Non-pigmented ciliary epithelial cell (primary cell): ENCODE measurements around the gene CLCA4.
"Not testable (repeated sequence)": the region's sequence is repeated elsewhere in the genome, so short reads cannot be mapped to it uniquely, and the experiment has no call there.

Experiments
- DNase-seq: peaks from one replicate; pipeline ENCODE4 v3.0.0-alpha.2; 2010; ENCODE audit warnings: low read depth

The CLCA4 gene, protein sequence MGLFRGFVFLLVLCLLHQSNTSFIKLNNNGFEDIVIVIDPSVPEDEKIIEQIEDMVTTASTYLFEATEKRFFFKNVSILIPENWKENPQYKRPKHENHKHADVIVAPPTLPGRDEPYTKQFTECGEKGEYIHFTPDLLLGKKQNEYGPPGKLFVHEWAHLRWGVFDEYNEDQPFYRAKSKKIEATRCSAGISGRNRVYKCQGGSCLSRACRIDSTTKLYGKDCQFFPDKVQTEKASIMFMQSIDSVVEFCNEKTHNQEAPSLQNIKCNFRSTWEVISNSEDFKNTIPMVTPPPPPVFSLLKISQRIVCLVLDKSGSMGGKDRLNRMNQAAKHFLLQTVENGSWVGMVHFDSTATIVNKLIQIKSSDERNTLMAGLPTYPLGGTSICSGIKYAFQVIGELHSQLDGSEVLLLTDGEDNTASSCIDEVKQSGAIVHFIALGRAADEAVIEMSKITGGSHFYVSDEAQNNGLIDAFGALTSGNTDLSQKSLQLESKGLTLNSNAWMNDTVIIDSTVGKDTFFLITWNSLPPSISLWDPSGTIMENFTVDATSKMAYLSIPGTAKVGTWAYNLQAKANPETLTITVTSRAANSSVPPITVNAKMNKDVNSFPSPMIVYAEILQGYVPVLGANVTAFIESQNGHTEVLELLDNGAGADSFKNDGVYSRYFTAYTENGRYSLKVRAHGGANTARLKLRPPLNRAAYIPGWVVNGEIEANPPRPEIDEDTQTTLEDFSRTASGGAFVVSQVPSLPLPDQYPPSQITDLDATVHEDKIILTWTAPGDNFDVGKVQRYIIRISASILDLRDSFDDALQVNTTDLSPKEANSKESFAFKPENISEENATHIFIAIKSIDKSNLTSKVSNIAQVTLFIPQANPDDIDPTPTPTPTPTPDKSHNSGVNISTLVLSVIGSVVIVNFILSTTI

DNA sequence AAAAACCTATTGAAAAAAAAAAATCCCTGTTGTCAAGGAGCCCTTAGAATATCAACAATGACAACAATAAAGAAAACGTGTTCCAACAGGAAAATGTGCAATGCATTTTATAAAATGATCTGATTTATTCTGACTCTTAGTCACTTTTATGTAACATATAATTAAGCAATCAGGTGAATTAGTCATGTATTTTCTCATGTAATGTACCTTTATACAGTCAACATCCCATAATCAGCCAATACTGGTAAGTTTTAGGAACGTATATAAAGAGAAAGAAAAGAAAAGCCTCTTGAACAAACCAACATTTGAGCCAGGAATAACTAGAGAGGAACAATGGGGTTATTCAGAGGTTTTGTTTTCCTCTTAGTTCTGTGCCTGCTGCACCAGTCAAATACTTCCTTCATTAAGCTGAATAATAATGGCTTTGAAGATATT lies at the start of gene CLCA4:
TSS of gene CLCA4 (plus strand) at position 292 of the 435 bp plus-strand sequence. CDS start at position 334, 42 bp downstream.
- no peak for DNase-seq

- no peak for DNase-seq
Measured at GRCh38 chr1:86498281-86498680, 48.6 kb upstream of the CLCA4 start.

DNA sequence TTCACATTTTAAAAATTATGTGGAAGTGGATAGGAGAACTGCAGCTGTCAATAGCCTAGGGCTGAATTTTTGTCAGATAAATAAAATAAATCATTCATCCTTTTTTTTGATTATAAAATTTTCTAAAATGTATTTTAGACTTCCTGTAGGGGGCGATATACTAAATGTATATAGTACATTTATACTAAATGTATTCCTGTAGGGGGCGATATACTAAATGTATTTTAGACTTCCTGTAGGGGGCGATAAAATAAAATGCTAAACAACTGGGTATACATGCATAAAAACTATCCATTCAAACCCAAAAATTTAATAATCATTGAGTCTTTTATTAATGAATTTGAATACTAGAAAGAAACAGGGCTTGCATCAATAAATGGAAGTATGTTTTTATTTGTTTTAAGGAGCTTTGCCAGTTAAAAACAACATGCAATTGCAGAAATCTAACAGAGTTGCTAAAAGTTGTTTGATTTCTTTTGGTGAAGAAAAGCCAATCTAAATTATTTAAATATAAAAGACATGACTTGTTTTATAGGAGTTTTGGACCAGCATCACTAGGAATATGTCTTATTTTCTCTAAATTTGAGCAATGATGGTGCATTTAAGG lies 46.8 kb upstream of the CLCA4 start:
- no peak for DNase-seq

GRCh38 chr1:86500714-86501113 lies 46.2 kb upstream of the CLCA4 start:
- no peak for DNase-seq

GRCh38 chr1:86502125-86502646 lies 44.7 kb upstream of the CLCA4 start:
- DNase-seq: not testable (repeated sequence)

- DNase-seq: no peak
Measured at GRCh38 chr1:86502721-86503405, 44.0 kb upstream of the CLCA4 start.

GRCh38 chr1:86503406-86504136 lies 43.3 kb upstream of the CLCA4 start:
- no peak for DNase-seq

DNA sequence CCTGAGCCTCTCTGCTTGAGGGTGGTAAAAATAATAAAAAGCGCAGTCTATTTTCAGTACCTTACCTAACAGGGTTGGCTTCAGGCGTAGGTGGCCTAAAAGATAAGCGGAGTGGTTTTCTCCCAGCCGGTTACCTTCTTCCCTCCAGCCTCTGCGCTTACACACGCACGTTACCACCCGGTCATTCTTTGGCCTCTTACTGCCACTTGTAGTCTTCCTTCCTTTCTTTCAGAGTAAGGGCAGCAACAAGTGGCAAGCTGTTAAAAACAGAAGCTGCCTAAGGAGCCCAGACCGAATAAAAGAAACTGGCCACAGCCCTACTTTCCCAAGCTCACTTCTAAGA lies 42.8 kb upstream of the CLCA4 start:
- DNase-seq: no peak

- DNase-seq: no peak
Measured at GRCh38 chr1:86504895-86505563, 41.8 kb upstream of the CLCA4 start.

GRCh38 chr1:86505564-86505902 lies 41.3 kb upstream of the CLCA4 start:
- no peak for DNase-seq

DNA sequence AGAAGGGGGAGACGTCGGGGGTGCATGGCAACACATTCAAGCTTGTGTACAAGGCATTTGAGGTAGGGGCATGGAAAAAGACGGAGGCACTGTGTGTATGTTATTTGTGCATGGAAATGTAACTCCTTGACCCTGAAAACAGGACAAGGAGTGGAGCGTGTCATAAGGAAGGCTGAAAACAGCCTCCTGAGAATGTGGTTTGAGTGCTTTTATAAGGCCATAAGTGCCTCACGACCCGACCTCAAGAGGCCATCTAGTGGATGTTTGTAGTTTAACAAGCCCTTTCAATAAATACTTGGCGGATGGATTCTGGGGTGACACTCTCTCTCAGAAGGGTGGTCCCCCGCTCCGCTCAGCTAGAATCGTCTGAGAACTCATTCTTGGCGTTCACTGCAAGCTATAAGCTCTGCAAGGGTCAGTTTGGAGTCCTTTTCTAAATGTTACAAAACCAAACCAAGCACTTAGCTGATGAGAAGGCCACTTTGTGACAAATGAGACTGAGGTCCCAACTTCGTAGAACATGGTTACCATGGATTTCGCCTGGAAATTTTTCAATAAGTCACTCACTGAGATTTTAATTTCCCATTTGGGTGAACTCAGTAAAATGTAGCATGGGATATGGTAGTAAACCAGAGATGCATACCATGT lies 38.8 kb upstream of the CLCA4 start:
- no peak for DNase-seq

GRCh38 chr1:86508583-86508969 lies 38.3 kb upstream of the CLCA4 start:
- no peak for DNase-seq

- DNase-seq: no peak
Measured at GRCh38 chr1:86515597-86515996, 31.3 kb upstream of the CLCA4 start.

DNA sequence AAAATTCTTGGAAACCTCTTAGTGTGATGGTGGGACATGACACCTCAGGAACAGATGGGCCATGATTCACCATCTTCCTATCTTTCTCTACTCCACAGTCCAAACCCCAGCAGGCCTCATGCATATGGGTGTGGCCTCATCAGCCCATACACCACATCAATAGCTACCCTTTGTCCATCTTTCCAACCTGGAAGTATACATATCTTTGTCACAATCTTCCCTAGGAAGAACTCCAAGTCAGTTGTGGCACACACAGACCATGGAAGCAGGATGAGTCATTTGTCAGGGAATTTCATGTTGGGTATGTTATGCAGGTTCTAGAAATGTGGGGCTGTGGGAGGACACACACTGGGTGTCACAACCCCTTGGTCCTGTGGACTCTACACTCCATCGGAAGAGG lies 30.5 kb upstream of the CLCA4 start:
- DNase-seq: no peak

DNA sequence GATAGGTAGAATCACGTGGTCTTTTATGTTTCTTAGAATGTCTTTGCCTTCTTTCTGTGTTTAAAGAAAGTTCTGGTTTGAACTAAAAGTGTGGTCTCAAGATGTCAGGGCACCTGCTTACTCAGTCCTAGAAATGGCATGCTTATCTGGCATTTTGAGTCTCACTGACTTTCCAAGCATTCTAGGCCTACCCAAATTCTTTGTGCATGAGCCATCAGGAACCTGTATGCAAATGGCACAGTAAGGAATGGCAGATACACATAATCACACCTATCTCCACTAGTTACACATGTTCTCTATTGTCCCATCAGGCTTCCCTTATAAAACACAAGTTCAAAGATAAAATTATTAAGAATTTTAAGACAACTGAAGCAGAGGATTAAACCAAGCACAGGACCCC lies 29.5 kb upstream of the CLCA4 start:
- DNase-seq: no peak

- DNase-seq: no peak
Measured at GRCh38 chr1:86520789-86521521, 25.9 kb upstream of the CLCA4 start.

DNA sequence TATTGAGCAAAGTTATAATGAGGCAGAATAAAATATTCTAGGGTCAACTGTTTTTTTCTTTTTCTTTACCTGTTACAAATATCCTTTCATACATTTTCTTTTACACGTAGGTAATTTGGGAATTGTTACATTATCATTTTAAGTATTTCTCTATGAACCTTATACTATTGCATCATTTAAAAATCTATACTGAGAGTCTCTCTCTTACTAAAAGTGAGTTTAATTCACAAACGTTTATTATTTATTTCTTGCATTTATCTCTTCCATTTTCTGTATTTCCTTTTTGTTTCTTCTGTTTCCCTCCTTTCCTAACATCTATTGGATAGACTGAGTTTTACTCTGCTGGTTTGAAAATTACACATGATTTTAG lies 25.4 kb upstream of the CLCA4 start:
- DNase-seq: no peak

GRCh38 chr1:86522240-86522639 lies 24.6 kb upstream of the CLCA4 start:
- DNase-seq: no peak

- no peak for DNase-seq
Measured at GRCh38 chr1:86523670-86524354, 23.1 kb upstream of the CLCA4 start.
